HG02852 (cell line): ENCODE measurements around the gene C1orf159.
A peak's percentile ranks its signal among the peaks of the same experiment; 100 is the strongest.
"Not testable (repeated sequence)": the region's sequence is repeated elsewhere in the genome, so short reads cannot be mapped to it uniquely, and the experiment has no call there.

ENCODE experiments used
- ATAC-seq: cut with Tn5 transposase; IDR thresholded peaks from one replicate; pipeline ENCODE4 v1.9.1; 2021; ENCODE audit warnings: mild to moderate bottlenecking, moderate library complexity; ENCODE audit not compliant: unreplicated experiment

Gene C1orf159

GRCh38 chr1:1150100-1150499, 34.2 kb upstream of the C1orf159 start:
- no peak for ATAC-seq

DNA sequence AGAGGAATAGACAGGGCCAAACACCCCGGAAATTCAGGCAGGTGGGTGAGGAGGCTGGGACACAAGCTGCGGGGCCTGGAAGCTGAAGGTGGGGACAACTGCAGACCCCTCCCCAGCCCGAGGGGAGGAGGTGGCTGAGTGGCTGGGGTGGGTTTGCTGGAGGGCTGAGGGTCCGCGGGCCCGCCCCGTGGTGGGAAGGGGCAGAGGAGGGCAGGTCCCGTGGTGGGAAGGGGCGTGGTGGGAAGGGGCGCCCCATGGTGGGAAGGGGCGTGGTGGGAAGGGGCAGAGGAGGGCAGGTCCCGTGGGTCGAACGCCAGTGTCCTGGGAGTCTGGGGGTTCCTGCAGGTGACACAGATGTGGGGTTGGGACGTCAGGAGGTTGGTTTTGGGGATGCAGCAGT, 33.5 kb upstream of the C1orf159 start:
- ATAC-seq, result no peak

DNA sequence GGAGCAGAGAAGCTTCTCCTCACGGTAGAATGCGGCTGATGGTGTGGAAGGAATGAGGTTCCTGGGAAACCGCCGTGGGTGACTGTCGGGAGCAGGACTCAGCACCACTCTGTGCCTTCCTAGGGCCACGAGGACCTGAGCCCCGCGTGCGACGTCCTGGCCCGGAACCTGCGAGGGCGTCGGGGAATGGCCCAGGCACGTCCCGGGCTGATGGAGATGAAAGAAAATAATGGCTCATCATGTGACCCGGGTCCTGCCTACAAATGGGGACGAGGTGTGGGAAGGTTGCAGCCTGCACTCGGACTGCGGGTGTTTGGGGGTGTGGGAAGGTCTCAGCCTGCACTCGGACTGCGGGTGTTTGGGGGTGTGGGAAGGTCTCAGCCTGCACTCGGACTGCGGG, 32.7 kb upstream of the C1orf159 start:
- ATAC-seq, result no peak

- no peak for ATAC-seq
These were observed 32.2 kb upstream of the C1orf159 start for GRCh38 chr1:1148061-1148460.

DNA sequence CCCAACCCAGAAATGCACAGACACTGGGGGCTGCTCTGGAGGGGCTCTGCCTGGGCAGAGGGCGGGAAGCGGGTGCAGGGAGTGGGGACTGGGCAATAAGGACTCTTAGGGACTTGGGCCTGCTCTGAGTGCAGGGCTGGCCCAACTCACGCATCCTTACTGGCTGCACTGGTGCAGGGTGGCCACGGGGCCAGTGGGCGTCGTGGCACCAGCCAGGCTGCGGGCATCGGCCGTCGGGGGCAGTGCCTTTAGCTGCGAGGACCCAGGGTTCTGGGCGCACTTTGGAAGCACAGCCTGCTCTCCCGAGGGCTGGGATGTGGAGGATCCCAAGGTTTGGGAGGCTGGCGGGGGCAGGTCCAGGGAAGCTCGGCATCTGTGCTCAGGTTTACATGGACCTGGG, 30.7 kb upstream of the C1orf159 start:
- ATAC-seq, result no peak

DNA sequence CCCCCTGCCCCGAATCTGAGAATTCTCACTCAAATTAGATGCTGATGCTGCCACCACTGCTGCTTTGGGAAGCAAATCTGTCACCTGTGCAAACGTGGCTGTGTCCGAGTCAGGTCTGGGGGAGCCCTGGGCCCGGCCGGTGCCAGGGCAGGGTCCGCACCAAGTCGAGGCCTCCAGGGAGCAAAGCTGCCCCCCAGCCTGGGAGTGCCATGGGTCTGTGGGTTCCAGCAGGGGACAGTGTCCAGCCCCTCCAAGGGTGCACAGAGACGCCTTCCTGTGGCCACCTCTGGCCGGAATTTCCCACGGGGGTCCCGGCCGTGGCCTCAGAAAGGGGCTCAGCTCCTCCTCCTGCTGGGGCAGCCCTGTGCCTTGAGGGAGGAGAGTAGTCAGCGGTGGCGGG, 30.1 kb upstream of the C1orf159 start:
- ATAC-seq, result no peak

- ATAC-seq, result no peak
These were observed 29.6 kb upstream of the C1orf159 start for GRCh38 chr1:1145547-1145914.

- no peak for ATAC-seq
These were observed 29.1 kb upstream of the C1orf159 start for GRCh38 chr1:1144843-1145546.

DNA sequence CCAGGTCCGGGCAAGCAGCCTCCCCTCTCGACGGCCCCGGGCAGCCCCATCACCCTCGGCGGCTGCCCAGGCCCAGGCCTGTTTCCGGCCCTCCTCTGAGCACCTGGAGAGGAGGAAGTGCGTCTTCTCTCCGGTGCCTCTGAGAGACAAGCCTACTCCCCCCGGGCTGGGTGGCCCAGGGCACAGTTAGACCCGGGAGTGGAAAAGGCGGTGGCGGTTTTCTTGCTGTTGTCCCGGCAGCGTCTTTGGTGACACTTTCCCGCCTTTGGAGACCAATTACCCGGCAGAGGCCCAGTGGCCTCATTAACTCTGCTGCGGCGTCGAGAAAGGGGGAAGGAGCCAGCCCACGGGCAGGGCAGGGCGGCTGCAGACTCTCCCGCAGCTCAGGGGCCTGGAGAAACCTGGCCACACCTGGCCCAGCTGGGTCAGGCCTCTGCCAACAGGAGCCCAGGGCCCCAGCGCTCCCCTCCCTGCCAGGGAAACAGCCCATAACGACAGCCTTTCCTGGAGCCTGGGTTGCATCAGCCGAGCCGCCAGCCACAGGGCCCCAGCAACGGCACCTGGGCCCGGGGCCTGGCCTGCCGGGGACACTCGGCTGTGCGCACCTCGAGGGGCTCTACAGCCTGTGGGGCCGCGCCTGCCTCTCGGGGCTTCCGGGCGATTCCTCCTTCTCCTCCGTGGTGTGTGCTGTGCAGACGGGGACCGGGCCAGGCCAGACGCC, 28.4 kb upstream of the C1orf159 start:
- ATAC-seq, result no peak

DNA sequence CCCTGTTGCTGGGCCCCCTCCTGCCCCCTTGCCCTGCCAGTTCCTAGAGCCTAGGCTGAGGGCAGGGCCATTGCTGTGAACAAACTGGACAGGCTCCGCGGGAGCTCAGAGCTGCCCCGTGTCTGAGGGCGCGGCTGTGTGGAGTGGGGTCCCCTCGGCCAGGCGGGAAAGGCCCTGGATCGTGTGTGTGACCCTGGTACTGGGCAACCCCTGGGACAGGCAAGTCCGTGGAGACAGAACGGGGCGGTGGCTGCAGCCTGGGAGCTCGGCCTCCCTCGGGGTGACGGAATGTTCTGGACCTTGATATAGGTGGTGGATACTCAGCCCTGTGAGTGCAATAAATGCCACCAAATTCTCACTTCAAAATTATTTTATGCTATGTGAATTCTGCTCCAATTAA, 27.7 kb upstream of the C1orf159 start:
- no peak for ATAC-seq

DNA sequence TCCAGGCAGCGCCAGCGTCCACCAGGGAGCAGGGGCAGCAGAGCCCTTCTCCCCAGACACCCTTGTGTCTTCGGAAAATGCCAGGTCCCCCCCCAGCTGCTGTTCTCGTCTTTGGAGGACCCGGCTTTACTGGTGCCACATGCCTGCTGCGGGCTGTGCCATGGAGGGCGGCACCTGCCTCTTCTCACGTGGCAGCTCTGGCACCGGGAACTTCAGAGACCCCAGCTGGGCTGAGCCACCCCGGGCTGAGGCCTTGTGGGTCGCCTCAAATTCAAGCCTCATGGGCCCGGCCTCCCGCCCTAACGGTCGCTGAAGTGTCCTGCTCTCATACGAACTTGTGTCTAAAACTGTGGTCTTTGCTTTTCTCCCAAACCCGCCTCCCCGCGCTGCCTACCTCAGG, 27.0 kb upstream of the C1orf159 start:
- ATAC-seq, result no peak

DNA sequence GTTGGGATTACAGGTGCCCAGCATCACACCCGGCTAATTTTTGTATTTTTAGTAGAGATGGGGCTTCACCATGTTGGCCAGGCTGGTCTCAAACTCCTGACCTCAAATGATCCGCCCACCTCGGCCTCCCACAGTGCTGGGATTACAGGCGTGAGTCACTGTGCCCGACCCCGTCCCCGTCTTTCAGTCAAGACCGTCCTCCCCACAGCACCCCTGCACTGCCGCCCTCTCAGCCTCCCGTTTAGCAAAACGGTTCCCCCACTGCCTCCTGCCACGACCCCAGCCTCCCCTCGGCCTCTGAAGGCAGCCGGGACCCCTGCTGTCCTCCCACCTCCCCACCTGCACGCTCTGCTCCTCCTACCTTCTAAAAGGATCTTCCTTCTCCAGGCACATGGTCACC, 26.5 kb upstream of the C1orf159 start:
- ATAC-seq, result not testable (repeated sequence)

DNA sequence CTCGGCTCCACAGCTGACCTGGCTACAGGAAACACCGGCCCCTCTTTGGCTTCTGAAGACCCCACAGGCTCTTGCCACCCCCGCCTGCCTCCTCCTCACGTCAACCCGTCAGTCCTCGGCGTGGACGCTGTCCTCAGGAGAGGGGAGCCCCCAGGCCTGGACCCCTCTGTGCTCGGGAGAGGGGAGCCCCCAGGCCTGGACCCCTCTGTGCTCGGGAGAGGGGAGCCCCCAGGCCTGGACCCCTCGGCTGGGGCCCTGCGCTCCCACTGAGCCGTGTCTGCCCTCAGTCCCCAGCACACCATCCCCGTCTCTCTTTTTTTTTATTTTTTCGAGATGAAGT, 26.0 kb upstream of the C1orf159 start:
- ATAC-seq, result no peak

DNA sequence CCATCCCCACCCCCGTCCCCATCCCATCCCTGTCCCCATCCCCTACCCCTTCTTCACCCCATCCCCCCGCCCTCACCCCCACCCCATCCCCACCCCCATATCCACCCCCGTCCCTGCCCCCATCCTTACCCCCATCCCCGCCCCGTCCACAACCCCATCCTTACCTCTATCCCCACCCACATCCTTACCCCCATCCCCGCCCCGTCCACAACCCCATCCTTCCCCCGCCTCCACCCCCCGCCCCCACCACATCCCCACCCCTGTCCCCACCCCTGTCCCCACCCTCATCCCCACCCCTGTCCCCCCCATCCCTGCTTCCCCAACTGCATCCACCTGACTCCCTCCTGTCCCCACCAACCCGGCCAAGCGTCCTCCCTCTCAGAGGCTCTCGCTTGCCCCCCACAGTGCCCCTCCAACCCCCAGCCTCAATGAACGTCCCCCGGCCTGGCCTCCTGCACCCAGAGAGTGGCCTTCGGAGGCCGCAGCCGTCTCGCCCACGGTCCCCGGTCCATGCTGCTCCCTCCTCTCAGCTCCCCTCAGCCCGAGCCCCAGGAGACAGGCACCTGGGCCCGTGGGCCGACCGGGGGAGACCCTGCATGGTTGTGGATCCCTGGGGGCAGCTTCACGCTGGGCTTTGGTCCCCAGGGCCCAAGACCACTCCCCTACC, 25.5 kb upstream of the C1orf159 start:
- no peak for ATAC-seq

- ATAC-seq, result no peak
These were observed 24.8 kb upstream of the C1orf159 start for GRCh38 chr1:1140673-1141072.

GRCh38 chr1:1137256-1138045, 21.6 kb upstream of the C1orf159 start:
- peak; percentile 65 for ATAC-seq

GRCh38 chr1:1136547-1137230, 20.8 kb upstream of the C1orf159 start:
- no peak for ATAC-seq

GRCh38 chr1:1135339-1136136, 19.6 kb upstream of the C1orf159 start:
- ATAC-seq, result no peak

- no peak for ATAC-seq
These were observed 18.5 kb upstream of the C1orf159 start for GRCh38 chr1:1134300-1134970.
